Measurements from ENCODE around the gene CDH3.

CDH3 gene

DNA sequence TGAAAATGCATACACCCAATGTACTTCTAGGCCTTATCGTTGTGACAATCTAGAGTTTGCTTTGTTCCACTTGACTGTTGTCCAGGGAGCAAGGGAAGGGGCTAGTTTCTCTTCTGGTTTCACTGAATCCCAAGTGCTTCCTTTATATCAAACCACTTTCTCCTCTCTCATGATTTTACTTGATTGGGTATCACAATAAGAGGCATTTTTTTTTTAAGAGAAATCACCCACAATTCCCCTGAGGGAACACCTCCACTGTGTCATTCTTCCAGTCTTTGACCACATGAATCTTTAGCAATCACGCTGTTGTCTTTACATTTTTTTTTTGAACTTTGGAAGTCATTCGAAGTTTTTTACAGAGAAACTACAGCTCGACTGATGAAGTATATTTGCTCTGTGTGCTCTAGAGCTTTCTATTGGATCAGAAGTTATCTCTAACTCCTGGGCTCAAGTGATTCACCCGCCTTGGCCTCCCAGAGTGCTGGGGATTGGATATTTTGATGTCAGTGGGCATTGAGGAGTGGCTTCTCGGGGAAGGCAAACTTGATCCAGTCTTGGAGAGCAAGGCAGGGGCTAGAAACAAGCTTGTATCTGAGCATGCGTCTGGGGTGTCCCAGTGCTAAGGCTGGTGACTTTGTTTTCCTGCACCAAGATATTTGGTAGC, 95.0 kb downstream of the CDH3 start:
- DNase-seq: peak; percentile 46

DNA sequence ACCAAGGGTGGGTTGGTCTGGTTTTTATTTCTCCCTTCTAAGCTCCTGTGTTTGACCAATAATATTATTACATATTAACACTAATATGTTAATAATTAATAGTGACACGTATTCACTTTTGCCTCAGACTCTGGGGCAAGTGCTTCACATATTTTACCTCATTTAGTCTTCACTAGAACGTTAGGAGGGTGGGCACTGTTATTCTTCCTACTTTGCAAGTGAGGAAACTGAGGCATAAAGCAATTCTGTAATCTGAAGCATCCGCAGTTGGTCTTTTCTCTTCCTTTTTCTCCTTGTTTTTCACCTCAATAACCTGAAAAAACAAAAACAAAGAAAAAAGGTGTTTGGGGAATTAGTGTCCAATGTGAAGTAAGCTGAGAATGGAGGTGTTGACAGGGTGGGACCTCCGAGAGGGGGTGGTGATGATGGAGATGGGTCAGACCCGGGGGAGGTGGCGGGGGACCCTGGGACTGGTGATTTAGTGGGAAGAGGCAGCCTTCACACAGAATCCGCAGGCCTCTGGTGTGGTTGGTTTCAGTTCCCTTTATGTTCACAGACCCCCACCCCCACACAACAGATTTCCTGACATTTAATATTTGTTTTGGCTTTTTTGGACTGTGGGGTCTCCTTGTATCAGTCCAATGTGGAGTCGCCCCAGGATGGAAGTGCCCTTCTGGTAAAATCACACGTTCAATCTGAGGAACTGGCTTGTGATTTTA, 95.7 kb downstream of the CDH3 start:
- DNase-seq: no peak

DNA sequence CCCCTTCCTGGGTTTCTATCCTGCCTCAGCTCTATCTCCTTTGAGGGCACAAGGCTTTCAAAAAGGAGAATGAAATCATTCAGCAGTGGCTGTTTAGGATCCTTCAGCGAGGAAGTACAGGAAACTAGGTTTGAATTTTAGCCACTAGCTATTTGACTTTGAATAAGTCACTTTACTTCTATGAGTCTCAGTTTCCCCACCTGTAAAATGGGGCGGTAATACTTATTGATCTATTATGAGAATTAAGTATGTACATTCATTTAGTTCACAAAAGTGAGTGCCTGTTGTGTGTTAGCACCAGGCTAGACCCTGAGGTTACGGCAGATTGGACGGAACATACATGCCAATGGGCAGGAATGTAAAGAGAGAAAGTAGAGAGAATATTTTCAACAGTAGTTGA, 98.6 kb downstream of the CDH3 start:
- DNase-seq: no peak

DNA sequence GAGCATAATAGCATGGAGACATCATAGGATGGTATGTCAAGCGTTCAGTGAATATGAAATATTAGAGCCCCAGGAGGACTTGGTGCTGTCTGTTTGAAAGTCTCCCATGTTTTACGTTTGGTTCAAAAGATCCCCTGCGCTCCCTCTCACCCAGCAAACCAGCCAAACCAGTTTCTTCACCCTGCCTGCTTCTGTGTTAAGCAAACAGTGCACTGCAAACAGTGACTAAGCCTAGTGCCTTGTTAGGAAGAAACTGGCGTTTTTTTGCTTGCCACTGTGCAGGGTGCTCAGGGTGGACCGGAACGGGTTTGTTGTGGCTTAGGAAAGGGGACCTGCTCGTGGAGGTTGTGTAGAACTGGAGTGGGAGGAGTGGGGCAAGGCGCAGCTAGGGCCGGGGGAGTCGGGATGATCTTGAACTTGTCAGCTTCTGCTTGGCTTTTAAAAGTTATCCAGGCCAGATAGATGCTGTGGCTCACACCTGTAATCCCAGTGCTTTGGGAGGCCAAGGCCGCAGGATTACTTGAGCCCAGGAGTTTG, 99.7 kb downstream of the CDH3 start:
- no peak for DNase-seq

DNA sequence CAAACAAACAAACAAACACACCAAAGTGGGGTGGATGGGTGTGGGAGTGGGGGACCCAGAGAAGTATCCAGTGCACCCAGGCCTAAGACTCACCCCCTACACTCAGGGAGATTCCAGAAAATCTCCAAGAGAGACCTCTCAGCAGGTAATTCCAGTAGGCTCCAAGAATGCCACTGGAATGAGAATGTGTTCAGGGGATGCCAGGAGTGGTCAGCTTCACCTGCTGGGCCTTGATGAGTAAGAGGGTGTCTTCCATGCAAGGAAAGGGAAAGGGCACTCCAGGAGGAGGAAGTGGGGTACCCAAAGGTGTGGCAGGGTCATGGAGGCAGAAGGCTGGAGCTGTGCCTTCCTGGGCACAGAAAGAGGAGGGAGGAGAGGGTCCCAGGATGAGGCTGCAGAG, 101.8 kb downstream of the CDH3 start:
- no peak for DNase-seq

DNA sequence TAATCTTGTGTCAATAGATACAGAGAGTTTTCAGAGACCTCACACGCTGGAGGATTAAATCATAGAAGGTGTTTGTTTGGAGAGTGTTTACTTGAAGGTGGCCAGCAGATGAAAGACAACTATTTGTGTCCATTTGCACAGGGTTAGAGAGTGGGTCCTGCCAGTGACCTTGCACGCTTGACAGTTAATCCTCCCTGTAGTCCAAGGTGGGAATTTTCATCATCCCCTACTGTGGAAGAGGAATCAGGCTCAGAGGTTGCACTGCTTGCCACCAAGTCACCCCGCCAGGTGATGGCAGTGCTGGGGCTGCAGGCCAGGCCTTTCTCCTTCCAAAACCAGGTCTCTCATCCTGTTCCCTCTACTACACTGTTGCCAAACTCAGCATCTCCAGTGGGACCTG, 104.3 kb downstream of the CDH3 start:
- no peak for DNase-seq
